ENCODE measurements around the gene ACOXL. TPM values are rescaled to one million over a fixed set of nuclear protein-coding genes. Genes with fewer than 3 reads are reported as not detected.

ACOXL gene
- total RNA-seq, 6 experiments from 2014 or later = not detected

GRCh38 chr2:110737783-110738182, 5.4 kb downstream of the ACOXL start:
- Histone ChIP-seq H3K9me3 (no peaks in the 10 kb centered on the region), H3K4me1 (peaks cover 0 to 5% (median 0%) of the 10 kb centered on the region in 4 donors), H3K27ac (no peak overlapping the region), H3K36me3 (no peaks in the 10 kb centered on the region), H3K27me3 (peaks cover 3 to 18% of the 10 kb centered on the region in 2 donors), H3K4me3 (no peak overlapping the region)
- DNase-seq = no peak
- ATAC-seq = no peak
- 92% methylated on average over 2 of the region's 2 CpGs for WGBS (ENCODE audit: insufficient coverage, low coverage, low lambda C conversion rate, missing lambda C conversion rate)
- TF ChIP-seq, protein P1, sequence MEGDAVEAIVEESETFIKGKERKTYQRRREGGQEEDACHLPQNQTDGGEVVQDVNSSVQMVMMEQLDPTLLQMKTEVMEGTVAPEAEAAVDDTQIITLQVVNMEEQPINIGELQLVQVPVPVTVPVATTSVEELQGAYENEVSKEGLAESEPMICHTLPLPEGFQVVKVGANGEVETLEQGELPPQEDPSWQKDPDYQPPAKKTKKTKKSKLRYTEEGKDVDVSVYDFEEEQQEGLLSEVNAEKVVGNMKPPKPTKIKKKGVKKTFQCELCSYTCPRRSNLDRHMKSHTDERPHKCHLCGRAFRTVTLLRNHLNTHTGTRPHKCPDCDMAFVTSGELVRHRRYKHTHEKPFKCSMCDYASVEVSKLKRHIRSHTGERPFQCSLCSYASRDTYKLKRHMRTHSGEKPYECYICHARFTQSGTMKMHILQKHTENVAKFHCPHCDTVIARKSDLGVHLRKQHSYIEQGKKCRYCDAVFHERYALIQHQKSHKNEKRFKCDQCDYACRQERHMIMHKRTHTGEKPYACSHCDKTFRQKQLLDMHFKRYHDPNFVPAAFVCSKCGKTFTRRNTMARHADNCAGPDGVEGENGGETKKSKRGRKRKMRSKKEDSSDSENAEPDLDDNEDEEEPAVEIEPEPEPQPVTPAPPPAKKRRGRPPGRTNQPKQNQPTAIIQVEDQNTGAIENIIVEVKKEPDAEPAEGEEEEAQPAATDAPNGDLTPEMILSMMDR (IDR thresholded peaks at IDR 0.05) = no peak
- TF ChIP-seq POLR2A (IDR thresholded peaks at IDR 0.05) = no peak
- intact Hi-C loops (cut with DNase I) = no loop called here

- no peaks in the 10 kb centered on the region for H3K36me3 ChIP-seq
- no peak for DNase-seq
- peaks cover 0 to 1% of the 10 kb centered on the region in 2 donors for H3K27me3 ChIP-seq
- 87% methylated on average over 7 of the region's 9 CpGs for WGBS (ENCODE audit: insufficient coverage, low coverage, low lambda C conversion rate, missing lambda C conversion rate)
- TF ChIP-seq, protein P1 (IDR thresholded peaks at IDR 0.05) = no peak
- TF ChIP-seq POLR2A (IDR thresholded peaks at IDR 0.05) = no peak
- H3K4me1 ChIP-seq = no peaks in the 10 kb centered on the region
- H3K9me3 ChIP-seq = no peaks in the 10 kb centered on the region
- H3K4me3 ChIP-seq = no peak overlapping the region
- intact Hi-C loops (cut with DNase I) = no loop called here
- H3K27ac ChIP-seq = no peak overlapping the region
- no peak for ATAC-seq
Measured at GRCh38 chr2:110740747-110741349, 8.5 kb downstream of the ACOXL start.

GRCh38 chr2:110741491-110741980, 9.2 kb downstream of the ACOXL start:
- Histone ChIP-seq H3K9me3 (no peaks in the 10 kb centered on the region), H3K36me3 (no peaks in the 10 kb centered on the region), H3K27me3 (no peaks in the 10 kb centered on the region), H3K4me3 (no peak overlapping the region), H3K27ac (no peak overlapping the region), H3K4me1 (no peaks in the 10 kb centered on the region)
- WGBS (ENCODE audit: insufficient coverage, low coverage, low lambda C conversion rate, missing lambda C conversion rate) = 38% methylated on average over 9 of the region's 9 CpGs
- ATAC-seq = no peak
- DNase-seq = no peak
- no peak for TF ChIP-seq POLR2A (IDR thresholded peaks at IDR 0.05)
- TF ChIP-seq, protein P1 (IDR thresholded peaks at IDR 0.05) = no peak
- intact Hi-C loops (cut with DNase I) = no loop called here

GRCh38 chr2:110742412-110742811, 10.0 kb downstream of the ACOXL start:
- H3K4me1 ChIP-seq = no peaks in the 10 kb centered on the region
- 79% methylated on average over 2 of the region's 2 CpGs for WGBS (ENCODE audit: insufficient coverage, low coverage, low lambda C conversion rate, missing lambda C conversion rate)
- DNase-seq (no peak), ATAC-seq (no peak)
- no peaks in the 10 kb centered on the region for H3K27me3 ChIP-seq
- H3K27ac ChIP-seq = no peak overlapping the region
- no peaks in the 10 kb centered on the region for H3K9me3 ChIP-seq
- TF ChIP-seq, protein P1 (IDR thresholded peaks at IDR 0.05) = no peak
- no peak for TF ChIP-seq POLR2A (IDR thresholded peaks at IDR 0.05)
- no peak overlapping the region for H3K4me3 ChIP-seq
- H3K36me3 ChIP-seq = no peaks in the 10 kb centered on the region
- intact Hi-C loops (cut with DNase I) = no loop called here

Measured in right lobe of liver (tissue), 6 donors.